Measurements from ENCODE around the gene GLYATL3. TPM values are rescaled to one million over a fixed set of nuclear protein-coding genes. Genes with fewer than 3 reads are reported as not detected.
A peak's percentile ranks its signal among the peaks of the same experiment; 100 is the strongest.

Gene GLYATL3
- total and polyA plus RNA-seq, 12 donors, result not detected

DNA sequence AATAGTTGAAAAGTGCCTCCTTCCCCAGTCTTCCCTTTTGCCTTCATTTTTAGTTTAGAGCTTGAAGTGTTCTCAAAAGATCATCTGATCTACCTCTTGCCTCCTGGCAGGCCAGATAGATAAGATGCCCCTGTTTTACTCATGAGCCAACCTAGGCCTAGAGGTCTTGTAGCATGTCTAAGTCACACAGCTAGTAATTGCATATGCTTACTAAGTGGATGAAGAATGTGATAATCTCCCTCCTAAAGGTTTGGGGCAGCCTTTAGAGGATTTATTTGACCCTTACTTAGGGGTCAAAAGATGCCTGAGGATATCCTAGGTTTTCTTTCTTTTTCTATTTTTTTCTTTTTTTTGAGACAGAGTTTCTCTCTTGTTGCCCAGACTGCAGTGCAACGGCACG is 52.9 kb downstream of the GLYATL3 start:
- TF ChIP-seq, protein P1, sequence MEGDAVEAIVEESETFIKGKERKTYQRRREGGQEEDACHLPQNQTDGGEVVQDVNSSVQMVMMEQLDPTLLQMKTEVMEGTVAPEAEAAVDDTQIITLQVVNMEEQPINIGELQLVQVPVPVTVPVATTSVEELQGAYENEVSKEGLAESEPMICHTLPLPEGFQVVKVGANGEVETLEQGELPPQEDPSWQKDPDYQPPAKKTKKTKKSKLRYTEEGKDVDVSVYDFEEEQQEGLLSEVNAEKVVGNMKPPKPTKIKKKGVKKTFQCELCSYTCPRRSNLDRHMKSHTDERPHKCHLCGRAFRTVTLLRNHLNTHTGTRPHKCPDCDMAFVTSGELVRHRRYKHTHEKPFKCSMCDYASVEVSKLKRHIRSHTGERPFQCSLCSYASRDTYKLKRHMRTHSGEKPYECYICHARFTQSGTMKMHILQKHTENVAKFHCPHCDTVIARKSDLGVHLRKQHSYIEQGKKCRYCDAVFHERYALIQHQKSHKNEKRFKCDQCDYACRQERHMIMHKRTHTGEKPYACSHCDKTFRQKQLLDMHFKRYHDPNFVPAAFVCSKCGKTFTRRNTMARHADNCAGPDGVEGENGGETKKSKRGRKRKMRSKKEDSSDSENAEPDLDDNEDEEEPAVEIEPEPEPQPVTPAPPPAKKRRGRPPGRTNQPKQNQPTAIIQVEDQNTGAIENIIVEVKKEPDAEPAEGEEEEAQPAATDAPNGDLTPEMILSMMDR (IDR thresholded peaks at IDR 0.05), result no peak
- no peak for ATAC-seq
- Histone ChIP-seq H3K4me3 (peak overlapping the region in 1 of 10 donors; percentile 51), H3K27ac (no peak overlapping the region), H3K27me3 (peaks cover 0 to 50% (median 41%) of the 10 kb centered on the region in 7 donors), H3K4me1 (peaks cover 0 to 24% (median 14%) of the 10 kb centered on the region in 9 donors), H3K36me3 (no peaks in the 10 kb centered on the region), H3K9me3 (no peaks in the 10 kb centered on the region)
- no peak for DNase-seq
- intact Hi-C loops (cut with DNase I), result no loop called here
- 79 to 98% methylated on average over 2 of the region's 2 CpGs for WGBS, 2 donors

DNA sequence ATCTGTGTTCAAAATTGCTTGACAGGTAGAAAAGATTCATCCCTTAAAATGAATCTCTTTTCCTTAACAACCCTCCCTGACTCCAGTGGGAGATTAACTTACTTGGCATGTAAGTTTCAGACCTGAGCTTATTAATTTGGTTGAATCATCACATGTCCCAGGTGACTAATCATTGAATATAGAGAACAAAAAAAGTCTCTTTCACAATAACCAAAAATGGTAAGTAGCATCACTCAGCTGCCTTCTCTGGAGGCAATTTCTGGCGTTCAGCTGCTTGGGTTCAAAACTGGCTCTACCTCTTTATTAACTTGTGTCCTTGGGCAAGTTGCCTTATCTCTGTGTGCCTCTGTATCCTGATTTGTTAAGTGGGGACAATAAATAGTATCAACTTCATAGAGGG is 53.7 kb downstream of the GLYATL3 start:
- ATAC-seq (no peak), DNase-seq (no peak)
- H3K9me3 ChIP-seq, result no peaks in the 10 kb centered on the region
- TF ChIP-seq, protein P1 (IDR thresholded peaks at IDR 0.05), result no peak
- intact Hi-C loops (cut with DNase I), result no loop called here
- peaks cover 0 to 50% (median 41%) of the 10 kb centered on the region in 7 donors for H3K27me3 ChIP-seq
- 76 to 81% methylated on average over 1 of the region's 1 CpG for WGBS, 2 donors
- no peak overlapping the region for H3K27ac ChIP-seq
- no peaks in the 10 kb centered on the region for H3K36me3 ChIP-seq
- H3K4me3 ChIP-seq, result no peak overlapping the region
- H3K4me1 ChIP-seq, result peaks cover 0 to 24% (median 14%) of the 10 kb centered on the region in 9 donors

DNA sequence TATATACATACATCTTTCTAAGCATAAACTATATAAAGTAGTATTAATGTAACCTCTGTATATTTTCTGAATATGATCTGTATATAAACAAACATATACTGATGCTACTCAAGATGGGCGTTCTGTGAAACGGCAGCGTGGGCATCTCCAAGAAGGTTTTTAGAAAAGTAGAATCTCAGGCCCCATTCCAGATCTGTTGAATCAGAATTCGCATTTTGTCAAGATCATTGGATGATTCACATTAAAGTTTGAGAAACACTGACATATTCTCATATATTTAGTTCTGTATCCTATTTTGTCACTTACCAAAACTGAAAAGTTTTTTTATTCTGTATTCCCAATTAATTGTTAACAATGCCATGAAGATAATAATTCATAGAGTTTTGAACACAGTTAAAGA is 56.2 kb downstream of the GLYATL3 start:
- peaks cover 0 to 14% (median 5%) of the 10 kb centered on the region in 9 donors for H3K4me1 ChIP-seq
- intact Hi-C loops (cut with DNase I), result no loop called here
- H3K4me3 ChIP-seq, result no peak overlapping the region
- WGBS, 2 donors, result 71% methylated on average over 4 of the region's 4 CpGs
- DNase-seq (no peak), ATAC-seq (no peak)
- H3K27me3 ChIP-seq, result peaks cover 0 to 26% (median 24%) of the 10 kb centered on the region in 7 donors
- no peak overlapping the region for H3K27ac ChIP-seq
- TF ChIP-seq, protein P1 (IDR thresholded peaks at IDR 0.05), result no peak
- H3K9me3 ChIP-seq, result no peaks in the 10 kb centered on the region
- H3K36me3 ChIP-seq, result no peaks in the 10 kb centered on the region

DNA sequence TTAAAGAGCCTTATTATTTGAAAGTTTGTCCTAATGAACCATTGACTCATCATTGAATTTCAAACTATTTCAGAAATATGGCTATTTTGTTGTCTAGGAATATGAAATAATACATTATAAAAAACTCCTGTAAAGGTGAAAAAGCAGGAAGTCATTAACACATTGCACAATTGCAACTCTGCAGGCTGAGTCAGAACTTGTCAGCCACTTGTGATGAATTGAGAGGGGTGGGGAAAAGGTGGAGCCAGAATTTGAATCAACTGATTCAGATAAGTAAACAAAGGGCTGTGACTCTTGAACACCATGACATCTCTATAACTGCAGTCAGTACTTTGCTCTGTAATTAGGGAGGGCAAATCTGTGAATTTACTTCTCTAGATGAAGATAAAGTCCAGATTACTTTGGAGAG is 56.7 kb downstream of the GLYATL3 start:
- no peak overlapping the region for H3K27ac ChIP-seq
- no peaks in the 10 kb centered on the region for H3K9me3 ChIP-seq
- H3K4me1 ChIP-seq, result peaks cover 0 to 9% (median 4%) of the 10 kb centered on the region in 9 donors
- intact Hi-C loops (cut with DNase I), result no loop called here
- DNase-seq, result no peak
- peak in 1 of 8 donors; percentile 22 for ATAC-seq
- H3K27me3 ChIP-seq, result peaks cover 0 to 21% (median 19%) of the 10 kb centered on the region in 7 donors
- no peak overlapping the region for H3K4me3 ChIP-seq
- H3K36me3 ChIP-seq, result no peaks in the 10 kb centered on the region
- TF ChIP-seq, protein P1 (IDR thresholded peaks at IDR 0.05), result no peak
